Psoas muscle (tissue), 8 donors: ENCODE data around the gene TNIK. TPM values are rescaled to one million over a fixed set of nuclear protein-coding genes. Genes with fewer than 3 reads are reported as not detected.

Experiments used
- ATAC-seq, 4 donors: fragments of 200-7000 bp; cut with Tn5 transposase; one replicate each; pipeline ENCODE4 v1.9.1; 2020; ENCODE audit warnings: moderate library complexity in 3 of 4, mild to moderate bottlenecking in 2 of 4
- DNase-seq, 2 donors: peaks; one replicate each; pipeline ENCODE4 v3.0.0-alpha.2; 2020
- H3K27ac ChIP-seq: fragments of 200-600 bp; one replicate; pipeline ENCODE4 v1.8.0; 2022
- H3K27me3 ChIP-seq, 3 donors: fragments of 200-600 bp in 1 of 3; one replicate each; pipeline versions ENCODE4 v1.6.1 to v1.8.0; 2013 to 2022; ENCODE audit warnings: low read length in 2 of 3, mild to moderate bottlenecking in 2 of 3, moderate library complexity in 1 of 3; ENCODE audit not compliant: insufficient read depth in 3 of 3
- H3K36me3 ChIP-seq, 2 donors: fragments of 200-600 bp in 1 of 2; one replicate each; pipeline versions ENCODE4 v1.6.1 to v1.8.0; 2013 to 2022; ENCODE audit warnings: low read depth in 1 of 2, mild to moderate bottlenecking in 1 of 2, moderate library complexity in 1 of 2; ENCODE audit not compliant: insufficient read depth in 1 of 2
- H3K4me1 ChIP-seq: fragments of 200-600 bp; one replicate; pipeline ENCODE4 v1.8.0; 2022
- H3K4me3 ChIP-seq: fragments of 200-600 bp; one replicate; pipeline ENCODE4 v1.8.0; 2022; ENCODE audit warnings: mild to moderate bottlenecking
- H3K9me3 ChIP-seq: fragments of 200-600 bp; one replicate; pipeline ENCODE4 v1.8.0; 2022
- CTCF ChIP-seq: fragments of 200-600 bp; IDR thresholded peaks from one replicate; pipeline ENCODE4 v1.8.0; 2022; ENCODE audit warnings: antibody characterized with exemption
- WGBS, 3 donors: extraction: QIAGEN DNeasy Blood & Tissue Kit; methylation state at CpG; one replicate each; pipeline versions ENCODE4 v1.1.6 to v1.1.7; 2013; 5-methylcytosine and 5-hydroxymethylcytosine counted together
- intact Hi-C, 2 donors: fragments of 100-400 bp; cut with DNase I; formaldehyde crosslinking; loops; one replicate each; pipeline versions ENCODE4 v1.11.0 to v1.14.2; 2022
- polyA plus RNA-seq, 3 donors: library from polyadenylated mRNA; stranded (reverse); fragments of 200-250 nt; gene quantifications; one replicate each; pipeline ENCODE4 v1.2.3, GENCODE V29; 2013
- total RNA-seq, 4 donors: library from RNA; stranded (reverse); fragmentation: NEBNext Ultra II Directional in 2 of 4; extraction: Animal tissue kit (Norgen Biotek cat#: 25700) in 2 of 4; gene quantifications; one replicate each; pipeline versions ENCODE4 v1.2.1 to v1.2.4, GENCODE V29; 2021 to 2023
- donor health status: healthy with polysubstance abuse.
- donor health status: DM: no; HTN: no; CAD: no; lungs with moderate emphysema.
- donor health status: Bipolar disorder and iron deficiency.
- donor health status: healthy.
- donor health status: DM: yes; HTN: yes; CAD: no.
- donor health status: DM: no; HTN: no; CAD: no.
- donor health status: DM: no; HTN: no; CAD: no.
- donor health status: DM: yes; HTN: yes; CAD: no.

Gene TNIK
- total and polyA plus RNA-seq, 7 donors = 9.9 to 32.4 (median 12.5) TPM

- intact Hi-C loops = no loop called here
- Histone ChIP-seq H3K4me3 (no peak overlapping the region), H3K27me3 (no peaks in the 10 kb centered on the region), H3K36me3 (peaks cover 0 to 57% of the 10 kb centered on the region in 2 donors), H3K4me1 (no peaks in the 10 kb centered on the region), H3K27ac (no peak overlapping the region), H3K9me3 (peaks cover 4% of the 10 kb centered on the region)
- WGBS, 3 donors = 89 to 97% (median 89%) methylated on average over 1 of the region's 1 CpG
- TF ChIP-seq CTCF = no peak
- DNase-seq = no peak
- no peak for ATAC-seq
These were observed 294.2 kb downstream of the TNIK start for GRCh38 chr3:171165983-171166382.

- intact Hi-C loops = no loop called here
- no peaks in the 10 kb centered on the region for H3K4me1 ChIP-seq
- no peaks in the 10 kb centered on the region for H3K27me3 ChIP-seq
- 87 to 90% (median 89%) methylated on average over 3 of the region's 3 CpGs for WGBS, 3 donors
- H3K9me3 ChIP-seq = peaks cover 4% of the 10 kb centered on the region
- H3K36me3 ChIP-seq = peaks cover 0 to 61% of the 10 kb centered on the region in 2 donors
- ATAC-seq = no peak
- no peak overlapping the region for H3K27ac ChIP-seq
- no peak overlapping the region for H3K4me3 ChIP-seq
- TF ChIP-seq CTCF = no peak
- no peak for DNase-seq
These were observed 294.7 kb downstream of the TNIK start for GRCh38 chr3:171165499-171165921.

GRCh38 chr3:171164067-171164465 lies 296.1 kb downstream of the TNIK start:
- Histone ChIP-seq H3K4me1 (no peaks in the 10 kb centered on the region), H3K4me3 (no peak overlapping the region), H3K36me3 (peaks cover 0 to 63% of the 10 kb centered on the region in 2 donors), H3K27ac (no peak overlapping the region), H3K9me3 (peaks cover 4% of the 10 kb centered on the region), H3K27me3 (no peaks in the 10 kb centered on the region)
- TF ChIP-seq CTCF = no peak
- DNase-seq = no peak
- intact Hi-C loops = no loop called here
- no peak for ATAC-seq

GRCh38 chr3:171163101-171164066 lies 296.8 kb downstream of the TNIK start:
- no peak overlapping the region for H3K27ac ChIP-seq
- peak; percentile 49 for TF ChIP-seq CTCF
- H3K4me3 ChIP-seq = no peak overlapping the region
- H3K4me1 ChIP-seq = no peaks in the 10 kb centered on the region
- H3K36me3 ChIP-seq = peaks cover 0 to 67% of the 10 kb centered on the region in 2 donors
- intact Hi-C loops = no loop called here
- H3K27me3 ChIP-seq = no peaks in the 10 kb centered on the region
- DNase-seq (no peak), ATAC-seq (no peak)
- H3K9me3 ChIP-seq = peaks cover 4% of the 10 kb centered on the region
